ENCODE results near the gene LGR6.
"Not testable (repeated sequence)": the region's sequence is repeated elsewhere in the genome, so short reads cannot be mapped to it uniquely, and the experiment has no call there.

LGR6 gene

GRCh38 chr1:202221911-202222909 is 28.6 kb downstream of the LGR6 start:
- no peak for DNase-seq

- DNase-seq = no peak
Measured at GRCh38 chr1:202223121-202223860, 29.7 kb downstream of the LGR6 start.

- DNase-seq = no peak
Measured at GRCh38 chr1:202224453-202224852, 30.9 kb downstream of the LGR6 start.

GRCh38 chr1:202225131-202225530 is 31.5 kb downstream of the LGR6 start:
- DNase-seq = no peak

GRCh38 chr1:202227053-202227672 is 33.6 kb downstream of the LGR6 start:
- no peak for DNase-seq

- peak; percentile 52 for DNase-seq
Measured at GRCh38 chr1:202227997-202228401, 34.4 kb downstream of the LGR6 start.

- no peak for DNase-seq
Measured at GRCh38 chr1:202228484-202229122, 35.0 kb downstream of the LGR6 start.

GRCh38 chr1:202229376-202229775 is 35.8 kb downstream of the LGR6 start:
- no peak for DNase-seq

GRCh38 chr1:202230061-202230938 is 36.7 kb downstream of the LGR6 start:
- DNase-seq = no peak

- DNase-seq = no peak
Measured at GRCh38 chr1:202230939-202231645, 37.5 kb downstream of the LGR6 start.

GRCh38 chr1:202233171-202233570 is 39.6 kb downstream of the LGR6 start:
- no peak for DNase-seq

- DNase-seq = no peak
Measured at GRCh38 chr1:202233804-202234203, 40.2 kb downstream of the LGR6 start.

- DNase-seq = no peak
Measured at GRCh38 chr1:202234331-202235002, 40.9 kb downstream of the LGR6 start.

- DNase-seq = no peak
Measured at GRCh38 chr1:202235003-202235660, 41.5 kb downstream of the LGR6 start.

GRCh38 chr1:202235856-202236837 is 42.5 kb downstream of the LGR6 start:
- DNase-seq = peak; percentile 82

GRCh38 chr1:202237052-202237451 is 43.5 kb downstream of the LGR6 start:
- peak; percentile 83 for DNase-seq

GRCh38 chr1:202238914-202239313 is 45.3 kb downstream of the LGR6 start:
- no peak for DNase-seq

- not testable (repeated sequence) for DNase-seq
Measured at GRCh38 chr1:202240226-202240625, 46.6 kb downstream of the LGR6 start.

GRCh38 chr1:202240956-202241355 is 47.4 kb downstream of the LGR6 start:
- DNase-seq = no peak
